Putamen (tissue), 1 donor: ENCODE measurements around the gene GRIA4.

Experiments used
- DNase-seq: peaks from one replicate; pipeline ENCODE4 v3.0.0-alpha.2; 2016; ENCODE audit warnings: low spot score

Gene GRIA4

DNA sequence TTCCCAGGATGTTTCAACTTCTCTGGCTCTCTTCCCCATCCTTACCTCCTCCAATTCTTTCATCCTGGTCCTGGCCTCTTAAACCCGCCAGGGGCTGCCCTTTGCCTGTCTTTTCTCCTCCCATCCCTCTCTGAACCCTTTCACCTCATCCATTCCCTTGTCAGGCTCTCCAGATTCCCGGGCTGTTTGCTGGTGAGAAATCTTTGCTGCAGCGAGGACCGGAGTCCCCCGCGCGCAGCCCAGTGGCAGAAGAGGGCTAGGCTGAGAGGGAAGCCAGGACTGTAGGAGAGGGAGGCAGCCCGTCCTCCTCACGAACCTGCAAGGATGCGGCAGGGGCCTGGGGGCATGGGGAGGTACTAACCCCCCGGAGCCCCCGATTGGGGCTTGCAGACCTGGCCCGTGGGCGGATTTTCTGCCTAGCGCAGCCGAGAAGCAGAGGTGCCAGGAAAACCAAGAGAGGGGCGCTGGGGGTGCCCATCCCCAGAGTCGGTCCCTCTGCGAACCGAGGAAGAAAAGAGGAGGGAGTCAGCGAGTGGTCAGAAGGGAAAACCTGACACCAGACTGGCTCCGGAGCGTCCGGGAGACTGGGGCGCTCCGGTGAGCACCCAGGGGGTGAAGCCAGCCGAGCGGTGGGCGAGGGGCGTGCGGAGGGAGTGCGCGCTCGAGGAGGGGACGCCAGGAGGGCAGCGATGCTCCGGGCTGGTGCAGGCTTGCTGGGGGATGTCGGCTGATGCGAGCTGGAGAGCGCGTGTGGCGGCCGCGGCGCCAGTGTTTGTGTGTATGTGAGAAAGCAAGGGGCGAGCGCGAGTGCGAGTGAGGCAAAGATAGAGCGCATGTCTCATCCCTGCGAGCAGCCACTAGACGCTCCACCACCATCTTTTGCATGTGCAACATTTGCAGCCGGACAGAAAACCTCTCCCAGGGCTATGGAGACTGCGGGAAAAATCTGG, at the start of gene GRIA4:
Gene GRIA4 (plus strand): TSS at position 242 of the 950 bp plus-strand sequence. CDS start 925 bp downstream, outside the sequence.
- DNase-seq = peak; percentile 79

DNA sequence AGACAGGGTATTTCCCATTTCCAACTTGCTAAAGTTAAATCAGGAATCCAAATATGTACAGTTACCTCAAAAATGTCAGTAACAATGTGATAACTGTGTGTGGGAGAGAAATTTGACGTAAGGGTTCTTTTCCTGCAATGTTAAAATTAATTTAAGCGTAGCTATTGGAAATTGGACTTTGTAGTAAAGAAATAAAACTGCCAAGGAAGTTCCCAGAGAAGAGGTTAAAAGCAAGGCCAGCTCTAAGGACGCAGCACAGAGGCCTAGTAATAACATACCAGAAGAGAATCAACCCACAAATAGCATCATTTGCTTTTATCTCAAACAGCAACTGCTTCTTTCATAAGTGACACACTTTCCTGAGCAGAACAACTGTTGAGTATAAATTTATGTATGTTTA, 36.8 kb upstream of the GRIA4 start:
- DNase-seq = no peak

DNA sequence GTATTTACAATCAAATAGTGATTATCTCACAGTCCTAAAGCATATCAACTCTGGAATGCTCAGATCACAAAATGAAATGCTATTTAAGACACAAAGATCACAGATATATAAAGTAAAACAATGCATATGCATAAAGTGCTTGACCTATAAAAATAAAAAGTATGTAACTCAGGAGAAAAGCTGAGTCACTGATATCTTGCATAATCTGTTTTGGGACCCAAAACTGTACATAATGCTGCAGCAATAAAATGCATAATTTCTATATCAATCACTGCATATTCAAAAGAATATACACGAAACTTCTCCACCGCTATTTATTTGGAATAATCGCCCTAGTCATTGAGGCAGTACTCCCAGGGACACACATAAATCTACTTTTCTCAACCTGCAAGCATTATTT, 34.9 kb upstream of the GRIA4 start:
- no peak for DNase-seq

DNA sequence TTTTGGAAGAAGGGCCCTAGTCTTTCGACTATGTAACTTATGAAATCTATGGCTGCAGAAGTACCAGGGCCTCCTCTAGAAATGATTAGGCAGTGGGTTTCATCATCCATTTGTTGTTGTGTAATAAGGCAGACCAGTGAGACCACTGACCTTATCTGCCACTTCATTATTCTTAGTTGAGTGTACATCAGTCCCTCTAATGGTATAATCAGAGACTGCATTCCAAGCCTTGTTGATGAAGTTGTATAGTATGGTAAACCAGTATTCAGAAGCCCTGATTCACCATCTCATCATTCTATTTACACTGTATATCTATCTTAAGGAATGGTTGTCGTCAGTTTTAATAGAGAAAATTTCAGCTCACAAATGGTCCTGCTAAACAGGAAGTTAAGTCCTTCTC, 32.2 kb upstream of the GRIA4 start:
- DNase-seq = no peak

DNA sequence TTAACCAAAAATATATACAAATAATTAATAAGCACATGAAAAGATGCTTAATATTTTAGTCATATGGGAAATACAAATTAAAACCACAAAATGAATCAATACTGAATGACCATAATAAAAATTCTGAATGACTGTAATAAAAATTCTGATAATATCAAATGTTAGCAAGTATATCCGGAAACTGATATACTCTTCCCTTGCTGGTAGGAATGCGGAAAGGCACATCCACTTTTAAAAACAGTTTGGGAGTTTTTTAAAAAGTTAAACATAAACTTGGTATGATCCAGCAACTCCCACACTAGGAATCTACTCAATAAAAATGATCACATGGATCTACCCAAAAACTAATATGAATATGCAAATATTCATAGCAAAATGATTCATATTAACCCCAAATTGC, 30.8 kb upstream of the GRIA4 start:
- no peak for DNase-seq

DNA sequence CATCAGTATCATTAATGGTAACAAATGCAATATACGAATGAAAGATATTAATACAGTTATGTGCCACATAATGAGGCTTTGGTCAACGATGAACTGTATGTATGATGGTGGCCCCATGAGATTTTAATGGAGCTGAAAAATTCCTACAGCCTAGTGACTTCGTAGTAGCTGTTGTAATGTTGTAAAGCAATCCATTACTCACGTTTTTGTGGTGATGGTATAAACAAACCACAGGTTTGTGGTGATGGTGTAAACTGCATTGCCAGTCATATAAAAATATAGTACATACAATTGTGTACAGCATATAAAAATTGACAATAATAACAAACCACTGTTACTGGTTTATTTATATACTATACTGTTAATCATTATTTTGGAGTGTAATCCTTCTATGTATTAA, 27.4 kb upstream of the GRIA4 start:
- no peak for DNase-seq

DNA sequence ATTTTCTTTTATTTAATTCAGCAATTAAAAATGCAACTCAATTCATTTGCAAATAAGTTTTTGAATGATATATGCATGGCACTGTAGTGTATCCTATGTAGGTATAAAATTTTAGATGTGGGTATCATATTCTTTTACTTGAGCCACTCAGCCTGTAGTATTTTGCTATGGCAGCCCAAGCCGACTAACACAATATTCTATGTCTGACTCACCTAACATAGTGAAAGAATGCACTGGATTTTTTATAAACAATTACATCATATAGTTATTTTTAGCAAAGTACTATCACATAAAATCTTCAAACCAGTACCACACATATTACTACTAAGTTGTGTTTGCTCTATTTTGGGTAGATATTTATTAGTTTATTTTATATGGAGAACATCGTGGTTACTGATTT, 21.9 kb upstream of the GRIA4 start:
- DNase-seq = no peak

DNA sequence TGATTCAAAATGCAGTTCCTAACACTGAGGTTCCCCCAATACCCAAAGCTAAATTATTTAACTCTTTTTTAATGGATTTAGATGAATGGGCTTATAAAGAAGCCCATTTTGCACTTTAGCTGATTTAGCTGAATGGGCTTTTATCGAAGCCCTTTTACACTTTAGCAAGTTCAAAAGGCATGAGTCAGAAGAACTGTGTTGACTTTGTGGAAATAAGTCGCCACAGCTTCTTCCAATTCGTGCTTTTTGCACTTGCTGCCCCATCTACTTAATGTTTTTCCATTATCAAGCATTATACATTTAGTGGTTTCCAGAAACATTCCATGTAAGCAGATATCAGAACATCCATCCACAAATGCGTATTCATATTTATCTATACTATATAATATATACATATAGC, 20.5 kb upstream of the GRIA4 start:
- DNase-seq = no peak

DNA sequence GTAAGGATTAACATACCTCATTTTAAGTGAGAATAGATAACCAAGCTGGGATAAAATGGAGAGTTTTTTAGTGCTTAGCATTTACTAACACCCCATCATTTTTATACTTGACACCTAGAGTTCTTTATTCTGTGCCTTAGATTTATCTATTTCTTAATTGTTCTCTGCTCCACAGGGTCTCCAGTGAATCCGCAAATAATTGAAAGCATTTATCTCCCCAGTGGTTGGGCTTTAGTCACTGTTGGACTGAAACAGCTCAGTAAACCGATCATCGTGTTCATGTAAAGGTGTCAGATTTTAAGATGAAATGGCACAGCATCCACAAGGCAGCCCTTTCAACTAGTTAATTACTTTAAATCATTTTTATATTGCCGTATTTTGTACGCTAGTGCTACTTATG, 17.8 kb upstream of the GRIA4 start:
- DNase-seq = no peak

DNA sequence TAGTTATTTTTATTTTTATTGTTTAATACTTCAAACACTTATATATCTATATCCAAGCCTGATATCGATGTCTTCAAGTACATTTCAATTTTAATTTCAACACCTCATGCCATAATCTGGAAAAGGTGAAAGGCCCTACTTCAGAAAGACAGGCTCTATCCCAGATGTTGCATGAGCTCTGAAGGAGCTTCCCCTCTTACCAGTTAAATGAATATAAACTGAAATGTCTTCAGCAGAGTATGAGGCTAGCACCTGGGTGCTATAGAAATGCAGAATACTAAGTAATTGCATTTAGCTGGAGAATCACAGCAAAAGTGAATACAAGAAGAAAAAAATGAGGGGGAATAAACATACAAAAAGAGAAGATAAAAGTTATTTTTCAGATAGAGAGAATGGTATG, 11.5 kb upstream of the GRIA4 start:
- no peak for DNase-seq

DNA sequence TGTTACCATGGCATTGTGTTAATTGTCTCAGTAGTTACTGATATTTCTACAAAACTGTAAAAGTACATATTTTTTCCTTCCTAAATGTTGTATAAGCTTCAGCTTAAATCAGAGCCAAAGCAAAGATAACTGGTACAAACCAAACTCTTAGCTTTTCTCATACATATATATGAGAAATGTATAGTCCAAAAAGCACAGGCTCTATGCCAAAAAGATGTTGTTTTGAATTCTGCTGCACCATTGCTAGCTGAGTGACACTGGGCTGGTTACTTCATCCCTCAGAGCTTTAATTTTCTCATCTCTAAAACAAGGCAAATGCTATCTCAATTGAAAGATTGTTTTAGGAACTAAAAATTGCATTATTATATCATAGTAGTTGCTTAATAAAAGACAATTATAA, 6.7 kb upstream of the GRIA4 start:
- no peak for DNase-seq

DNA sequence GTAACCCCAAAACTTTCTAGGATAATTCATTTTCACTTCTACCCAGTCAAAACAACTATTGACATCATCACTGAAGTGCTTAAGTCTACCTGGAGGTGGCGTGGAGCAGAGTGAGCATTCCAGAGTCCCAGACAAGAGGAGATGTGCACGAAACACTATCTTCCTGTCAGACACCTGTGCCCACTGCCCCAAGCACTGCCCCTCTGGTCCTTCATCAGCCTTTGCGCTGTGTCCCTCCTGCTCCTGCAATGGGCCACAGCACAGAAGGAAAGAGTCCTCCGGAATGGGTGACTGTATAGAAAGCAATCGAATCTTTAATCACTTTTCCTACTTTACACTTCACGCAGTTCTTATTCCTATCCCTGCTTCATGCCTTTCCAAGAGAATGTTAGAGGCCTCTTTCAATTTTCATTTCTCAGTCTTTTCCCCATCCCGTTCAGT, 512 bp upstream of the GRIA4 start:
- peak; percentile 31 for DNase-seq

DNA sequence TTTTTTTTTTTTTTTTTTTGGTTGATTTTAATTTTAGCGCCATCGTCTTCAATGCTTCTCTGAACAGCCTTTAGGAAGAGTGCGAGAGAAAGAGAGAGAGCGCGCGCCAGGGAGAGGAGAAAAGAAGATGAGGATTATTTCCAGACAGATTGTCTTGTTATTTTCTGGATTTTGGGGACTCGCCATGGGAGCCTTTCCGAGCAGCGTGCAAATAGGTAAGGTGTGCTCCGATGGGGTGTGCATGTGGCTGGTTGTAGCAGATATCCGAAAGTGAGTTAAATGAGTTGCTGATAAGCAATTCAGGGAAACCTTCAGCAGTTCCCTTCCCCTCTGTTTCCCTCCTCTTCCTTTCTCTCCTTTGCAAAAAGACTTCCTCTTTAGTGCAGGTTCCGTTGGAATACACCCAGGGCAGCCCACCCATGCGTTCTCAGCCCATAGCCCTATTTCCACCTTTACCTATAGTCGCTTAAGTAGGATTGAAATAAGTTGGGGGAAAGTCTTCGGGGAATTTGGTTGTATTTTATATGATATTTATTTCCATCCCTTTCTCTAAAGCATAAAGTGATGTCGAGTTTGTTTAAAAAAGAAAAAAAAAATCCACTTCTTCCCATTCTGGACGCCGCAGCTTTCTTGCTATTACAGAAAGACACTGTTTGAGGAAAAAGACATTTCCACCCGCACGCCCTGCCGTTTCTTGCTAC, 1.1 kb downstream of the GRIA4 start:
- DNase-seq = no peak

DNA sequence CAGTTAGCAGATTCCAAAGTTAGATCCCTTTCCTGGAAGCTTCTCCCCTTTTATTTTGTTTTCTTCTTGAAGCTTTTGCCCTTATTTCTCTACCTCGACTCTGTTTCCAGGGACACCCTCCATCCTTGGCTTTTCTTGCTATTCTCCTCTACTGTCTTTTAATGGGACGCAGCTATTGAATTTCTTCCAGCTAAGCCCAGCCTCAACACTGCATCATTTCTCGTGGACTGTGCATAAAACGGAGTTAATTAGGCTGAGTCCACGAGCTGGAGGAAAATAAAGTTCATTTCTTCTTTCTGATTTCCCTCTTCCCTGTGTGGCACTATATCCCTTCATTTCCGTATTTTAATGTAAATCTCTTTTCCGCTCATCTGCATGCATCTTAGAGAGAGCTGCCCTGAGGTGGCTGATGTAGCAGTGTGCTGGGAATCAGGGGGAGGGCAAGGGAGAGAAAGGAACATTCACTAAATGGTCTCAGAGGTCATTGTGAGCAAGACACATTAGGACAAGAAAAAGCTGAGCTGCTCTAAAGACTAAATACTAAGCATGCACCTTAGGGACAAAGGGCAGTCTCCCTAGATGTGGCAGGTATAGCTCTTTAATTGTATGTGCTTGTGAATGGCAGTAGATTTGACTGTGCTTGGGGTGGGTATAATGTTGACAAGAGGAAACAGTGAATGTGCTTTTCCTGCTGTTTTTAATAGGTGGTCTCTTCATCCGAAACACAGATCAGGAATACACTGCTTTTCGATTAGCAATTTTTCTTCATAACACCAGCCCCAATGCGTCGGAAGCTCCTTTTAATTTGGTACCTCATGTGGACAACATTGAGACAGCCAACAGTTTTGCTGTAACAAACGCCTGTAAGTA, 1.9 kb downstream of the GRIA4 start:
- peak; percentile 22 for DNase-seq

DNA sequence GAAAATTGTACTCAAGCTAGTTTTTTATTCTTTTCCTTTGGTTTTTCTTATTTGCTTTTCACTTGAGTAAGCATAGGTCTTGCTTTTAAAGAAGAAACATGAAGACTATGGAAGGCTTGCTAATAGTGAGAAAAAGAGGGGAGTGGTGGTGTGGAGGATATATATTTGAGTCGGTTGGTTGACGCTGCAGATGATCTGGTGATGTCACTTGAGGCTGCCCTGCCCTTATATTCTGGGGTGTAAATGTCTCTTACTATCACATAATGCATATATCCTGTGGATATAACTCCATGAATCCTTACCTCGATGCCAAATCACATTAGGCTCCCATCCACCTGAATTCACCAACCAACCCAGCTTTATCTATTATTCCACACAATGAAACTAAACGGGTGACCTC, 2.9 kb downstream of the GRIA4 start:
- DNase-seq = no peak

DNA sequence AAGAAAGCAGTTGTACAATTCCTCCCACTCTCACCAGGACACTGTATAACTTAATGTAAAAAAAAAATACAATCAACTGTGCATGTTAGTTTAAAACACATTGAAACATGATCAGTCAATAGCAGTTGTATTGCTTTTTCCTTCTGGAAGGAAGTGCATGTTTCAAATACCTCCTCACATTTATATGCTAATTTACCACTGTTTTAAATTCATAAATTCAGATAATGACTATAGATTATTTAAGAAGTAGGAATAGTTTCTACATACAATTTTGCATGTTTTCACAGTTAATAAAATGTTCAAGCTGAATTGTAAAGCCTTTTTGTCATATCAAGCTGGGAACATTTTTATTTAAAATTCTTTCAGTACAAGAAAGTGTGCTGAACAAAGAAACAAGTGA, 3.3 kb downstream of the GRIA4 start:
- DNase-seq = no peak

DNA sequence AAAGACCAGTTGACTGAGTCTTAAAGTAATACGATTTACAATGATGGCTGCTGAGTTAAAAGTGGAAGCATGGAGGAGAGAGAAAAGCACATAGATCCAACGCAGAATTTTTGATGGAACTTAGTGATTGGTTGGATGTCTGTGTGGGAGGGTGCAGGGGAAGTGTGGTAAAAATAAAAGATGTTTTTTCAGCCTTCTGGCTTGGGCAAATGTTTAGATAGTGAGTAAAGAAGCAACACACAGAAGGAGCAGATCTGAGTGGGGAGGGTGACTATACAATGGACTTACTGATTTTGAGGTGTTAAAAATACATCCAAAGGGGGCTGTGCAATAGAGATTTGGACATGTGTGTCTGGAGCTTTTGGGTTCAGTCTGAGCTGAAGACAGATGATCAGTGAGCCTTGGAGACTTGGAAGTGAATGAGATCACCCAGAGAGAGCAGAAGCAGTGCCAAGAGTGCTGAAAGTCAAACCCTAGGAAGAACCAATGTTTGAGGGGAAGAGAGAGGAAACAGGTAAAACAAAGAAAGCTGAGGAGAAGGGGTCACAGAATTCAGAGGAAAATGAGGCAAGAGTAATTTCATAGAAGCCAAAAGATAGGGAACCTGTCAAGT, 8.6 kb downstream of the GRIA4 start:
- DNase-seq = no peak

DNA sequence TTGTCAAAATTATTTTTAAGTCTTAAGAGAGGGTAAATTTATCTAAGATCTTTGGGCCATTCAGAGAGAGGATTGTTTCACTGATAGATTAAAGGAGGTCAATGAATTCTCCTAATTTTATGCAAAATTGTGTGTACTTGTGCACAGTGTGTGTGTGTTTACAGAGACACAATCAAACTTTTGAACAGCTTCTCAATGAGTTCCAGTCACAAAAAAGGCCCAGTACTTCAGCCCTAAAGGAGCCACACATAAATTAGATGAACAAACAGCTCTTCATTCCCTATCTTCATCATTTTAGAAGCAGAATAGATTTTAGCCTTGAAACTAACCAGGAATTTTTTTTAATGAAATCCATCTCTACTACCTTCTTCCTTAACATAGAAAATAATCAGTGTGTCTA, 9.7 kb downstream of the GRIA4 start:
- DNase-seq = no peak

DNA sequence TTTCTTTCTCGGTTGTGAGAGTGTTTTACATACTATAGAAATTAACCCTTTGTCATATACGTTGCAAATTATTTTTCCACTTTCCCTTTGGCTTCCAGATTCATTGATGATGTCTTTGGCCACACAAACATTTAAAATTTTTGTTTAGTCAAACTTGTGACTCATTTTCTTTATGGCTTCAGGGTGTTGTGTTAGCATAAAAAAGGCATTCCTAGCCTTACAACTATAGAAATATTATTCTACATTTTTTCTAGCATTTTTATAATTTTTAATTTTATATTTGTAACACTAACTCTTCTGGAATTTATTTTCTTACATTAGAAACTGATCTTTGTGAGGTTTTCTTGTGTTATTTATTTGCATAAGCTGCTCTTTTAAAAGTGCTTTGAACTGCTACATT, 12.1 kb downstream of the GRIA4 start:
- DNase-seq = no peak

DNA sequence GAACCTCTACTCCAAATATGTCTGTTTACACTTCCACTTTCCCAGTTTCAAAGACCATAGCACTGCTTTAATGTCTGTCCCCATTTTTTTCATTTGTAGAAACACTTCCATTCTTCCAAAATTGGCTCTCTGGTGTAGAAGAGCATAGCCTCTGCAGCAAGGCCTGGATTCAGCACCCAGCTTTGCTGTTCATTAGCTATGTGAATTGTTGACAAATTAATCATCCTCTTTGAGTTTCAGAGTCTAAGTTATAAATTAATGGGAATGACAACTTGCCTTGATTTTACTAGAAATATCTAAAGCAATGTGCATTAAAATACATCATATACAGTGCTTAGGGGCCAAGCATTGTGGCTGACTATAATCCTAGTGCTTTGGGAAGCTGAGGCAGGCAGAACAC, 22.4 kb downstream of the GRIA4 start:
- DNase-seq = no peak

DNA sequence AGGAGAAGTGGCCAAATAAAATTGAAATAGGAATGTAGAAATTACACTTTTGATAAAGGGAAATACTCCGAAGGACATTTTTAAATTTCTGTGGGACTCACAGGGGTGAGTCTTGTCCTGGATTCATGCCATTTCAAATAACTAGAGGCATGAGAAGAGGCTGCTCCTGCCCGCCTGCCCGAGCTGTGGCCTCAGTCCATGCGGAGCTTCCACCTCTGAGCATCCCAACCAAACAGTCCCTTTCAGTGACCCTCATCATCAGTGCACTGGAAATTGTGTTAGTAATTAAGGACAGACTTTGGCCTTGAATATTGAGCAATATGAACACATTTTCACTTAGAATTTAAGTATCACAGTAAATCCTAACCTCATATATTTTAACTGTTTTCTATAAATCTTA, 25.6 kb downstream of the GRIA4 start:
- no peak for DNase-seq

DNA sequence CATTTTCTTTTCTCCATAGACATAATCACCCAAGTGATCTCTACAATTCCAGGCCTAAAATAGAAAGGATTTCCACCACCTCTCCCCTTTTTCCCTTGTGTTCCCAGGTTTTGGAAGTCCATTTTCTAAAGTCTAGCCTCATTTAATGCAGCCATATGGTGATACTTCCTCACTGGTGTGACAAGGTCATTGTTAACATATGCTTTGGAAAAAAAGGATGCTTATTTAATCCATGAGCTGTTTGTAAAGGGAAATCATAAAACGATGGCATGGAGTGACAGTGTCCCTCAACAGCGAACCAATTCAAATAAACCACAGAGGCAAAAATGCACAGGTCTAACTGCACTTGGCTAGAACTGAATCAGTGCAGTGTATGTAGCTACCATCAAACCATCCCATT, 26.6 kb downstream of the GRIA4 start:
- no peak for DNase-seq
